Left ventricle myocardium inferior (tissue), 1 donor: ENCODE results near the gene XYLT1. TPM values are rescaled to one million over a fixed set of nuclear protein-coding genes. Genes with fewer than 3 reads are reported as not detected.

ENCODE experiments used
- DNase-seq: peaks from one replicate; pipeline ENCODE4 v3.0.0-alpha.2; 2020
- H3K27ac ChIP-seq: fragments of 200-600 bp; replicated peaks from 2 replicates; pipeline ENCODE4 v1.8.0; 2021
- H3K27me3 ChIP-seq: fragments of 200-600 bp; 2 replicates; pipeline ENCODE4 v1.8.0; 2021; ENCODE audit warnings: low read depth
- H3K36me3 ChIP-seq: fragments of 200-600 bp; 2 replicates; pipeline ENCODE4 v1.8.0; 2021
- H3K4me1 ChIP-seq: fragments of 200-600 bp; 2 replicates; pipeline ENCODE4 v1.8.0; 2021
- H3K4me3 ChIP-seq: fragments of 200-600 bp; 2 replicates; pipeline ENCODE4 v1.8.0; 2021; ENCODE audit warnings: mild to moderate bottlenecking, moderate library complexity
- H3K9me3 ChIP-seq: fragments of 200-600 bp; replicated peaks from 2 replicates; pipeline ENCODE4 v1.8.0; 2021
- CTCF ChIP-seq: fragments of 200-600 bp; IDR thresholded peaks from 2 replicates; pipeline ENCODE4 v1.8.0; 2021; ENCODE audit warnings: antibody characterized with exemption, mild to moderate bottlenecking, borderline replicate concordance
- intact Hi-C: fragments of 100-400 bp; cut with micrococcal nuclease; formaldehyde crosslinking; loops from one replicate; pipeline ENCODE4 v1.11.0; 2022
- total RNA-seq: library from RNA; stranded (reverse); fragmentation: NEBNext Ultra II Directional; extraction: Animal tissue kit (Norgen Biotek cat#: 25700); gene quantifications from one replicate; pipeline ENCODE4 v1.2.1, GENCODE V29; 2021
- donor health status: DM: no; HTN: yes; CAD: no; lungs with severe emphysema.

XYLT1 gene
- total RNA-seq, 1 donor from 2014 or later: 1.4 TPM

GRCh38 chr16:17362946-17363345 is 107.8 kb downstream of the XYLT1 start:
- intact Hi-C loops: no loop called here
- Histone ChIP-seq H3K9me3 (no peaks in the 10 kb centered on the region), H3K4me1 (peaks cover 20% of the 10 kb centered on the region), H3K27me3 (no peaks in the 10 kb centered on the region), H3K36me3 (no peaks in the 10 kb centered on the region), H3K4me3 (no peak overlapping the region), H3K27ac (no peak overlapping the region)
- DNase-seq: no peak
- no peak for TF ChIP-seq CTCF

GRCh38 chr16:17362183-17362582 is 108.6 kb downstream of the XYLT1 start:
- intact Hi-C loops: no loop called here
- H3K27ac ChIP-seq: no peak overlapping the region
- peaks cover 20% of the 10 kb centered on the region for H3K4me1 ChIP-seq

GRCh38 chr16:17360693-17361122 is 110.1 kb downstream of the XYLT1 start:
- intact Hi-C loops: no loop called here
- peaks cover 20% of the 10 kb centered on the region for H3K4me1 ChIP-seq
- H3K27ac ChIP-seq: no peak overlapping the region
- H3K9me3 ChIP-seq: no peaks in the 10 kb centered on the region
- TF ChIP-seq CTCF: no peak
- no peaks in the 10 kb centered on the region for H3K36me3 ChIP-seq
- DNase-seq: no peak
- H3K27me3 ChIP-seq: no peaks in the 10 kb centered on the region
- no peak overlapping the region for H3K4me3 ChIP-seq

More at GRCh38 chr16:17362183-17362582, 108.6 kb downstream of the XYLT1 start:
- DNase-seq: no peak
- Histone ChIP-seq H3K27me3 (no peaks in the 10 kb centered on the region), H3K9me3 (no peaks in the 10 kb centered on the region), H3K36me3 (no peaks in the 10 kb centered on the region), H3K4me3 (no peak overlapping the region)
- TF ChIP-seq CTCF: no peak

- no peak for TF ChIP-seq CTCF
- H3K4me1 ChIP-seq: peaks cover 13% of the 10 kb centered on the region
- H3K4me3 ChIP-seq: no peak overlapping the region
- no peaks in the 10 kb centered on the region for H3K36me3 ChIP-seq
- no peaks in the 10 kb centered on the region for H3K27me3 ChIP-seq
- H3K27ac ChIP-seq: no peak overlapping the region
- no peak for DNase-seq
- intact Hi-C loops: no loop called here
- H3K9me3 ChIP-seq: no peaks in the 10 kb centered on the region
Observed at GRCh38 chr16:17359788-17360390, 110.9 kb downstream of the XYLT1 start.

- Histone ChIP-seq H3K36me3 (no peaks in the 10 kb centered on the region), H3K27ac (no peak overlapping the region), H3K4me3 (no peak overlapping the region), H3K4me1 (peaks cover 7% of the 10 kb centered on the region), H3K9me3 (no peaks in the 10 kb centered on the region), H3K27me3 (no peaks in the 10 kb centered on the region)
- DNase-seq: no peak
- no peak for TF ChIP-seq CTCF
- intact Hi-C loops: no loop called here
Observed at GRCh38 chr16:17358846-17359245, 111.9 kb downstream of the XYLT1 start.
